Measurements from ENCODE around the gene NECTIN1. TPM values are rescaled to one million over a fixed set of nuclear protein-coding genes. Genes with fewer than 3 reads are reported as not detected.
A peak's percentile ranks its signal among the peaks of the same experiment; 100 is the strongest.

NECTIN1 gene
- total RNA-seq, 1 donor from 2014 or later, result 45.3 TPM

DNA sequence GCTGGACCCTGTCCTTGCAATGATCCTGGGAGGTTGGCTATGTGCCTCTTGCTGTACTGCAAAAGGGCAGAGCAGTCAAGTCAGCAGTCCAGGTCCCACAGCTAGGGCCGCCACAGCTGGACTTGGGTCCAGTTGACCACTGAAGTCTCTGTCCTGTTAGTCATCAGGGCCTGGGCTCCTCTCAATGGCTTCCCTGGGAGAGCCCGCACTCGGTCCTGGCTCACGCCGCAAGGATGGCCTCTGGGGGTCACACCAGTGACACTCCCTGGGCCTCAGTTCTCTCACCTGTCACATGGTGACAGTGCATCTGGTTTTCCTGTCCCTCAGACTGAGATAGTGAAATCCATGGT, 85.1 kb downstream of the NECTIN1 start:
- no peak overlapping the region for H3K4me3 Mint-ChIP-seq
- peaks cover 1% of the 10 kb centered on the region for H3K27me3 Mint-ChIP-seq (ENCODE audit: low read depth)
- no peaks in the 10 kb centered on the region for H3K36me3 Mint-ChIP-seq
- no peak overlapping the region for H3K27ac Mint-ChIP-seq
- DNase-seq (ENCODE audit: low spot score in 2 of 2, unreplicated experiment in 2 of 2), result no peak
- no peaks in the 10 kb centered on the region for H3K4me1 Mint-ChIP-seq
- H3K9me3 Mint-ChIP-seq, result no peaks in the 10 kb centered on the region
- TF ChIP-seq, protein P1, sequence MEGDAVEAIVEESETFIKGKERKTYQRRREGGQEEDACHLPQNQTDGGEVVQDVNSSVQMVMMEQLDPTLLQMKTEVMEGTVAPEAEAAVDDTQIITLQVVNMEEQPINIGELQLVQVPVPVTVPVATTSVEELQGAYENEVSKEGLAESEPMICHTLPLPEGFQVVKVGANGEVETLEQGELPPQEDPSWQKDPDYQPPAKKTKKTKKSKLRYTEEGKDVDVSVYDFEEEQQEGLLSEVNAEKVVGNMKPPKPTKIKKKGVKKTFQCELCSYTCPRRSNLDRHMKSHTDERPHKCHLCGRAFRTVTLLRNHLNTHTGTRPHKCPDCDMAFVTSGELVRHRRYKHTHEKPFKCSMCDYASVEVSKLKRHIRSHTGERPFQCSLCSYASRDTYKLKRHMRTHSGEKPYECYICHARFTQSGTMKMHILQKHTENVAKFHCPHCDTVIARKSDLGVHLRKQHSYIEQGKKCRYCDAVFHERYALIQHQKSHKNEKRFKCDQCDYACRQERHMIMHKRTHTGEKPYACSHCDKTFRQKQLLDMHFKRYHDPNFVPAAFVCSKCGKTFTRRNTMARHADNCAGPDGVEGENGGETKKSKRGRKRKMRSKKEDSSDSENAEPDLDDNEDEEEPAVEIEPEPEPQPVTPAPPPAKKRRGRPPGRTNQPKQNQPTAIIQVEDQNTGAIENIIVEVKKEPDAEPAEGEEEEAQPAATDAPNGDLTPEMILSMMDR (IDR thresholded peaks at IDR 0.05; ENCODE audit: unreplicated experiment), result no peak

DNA sequence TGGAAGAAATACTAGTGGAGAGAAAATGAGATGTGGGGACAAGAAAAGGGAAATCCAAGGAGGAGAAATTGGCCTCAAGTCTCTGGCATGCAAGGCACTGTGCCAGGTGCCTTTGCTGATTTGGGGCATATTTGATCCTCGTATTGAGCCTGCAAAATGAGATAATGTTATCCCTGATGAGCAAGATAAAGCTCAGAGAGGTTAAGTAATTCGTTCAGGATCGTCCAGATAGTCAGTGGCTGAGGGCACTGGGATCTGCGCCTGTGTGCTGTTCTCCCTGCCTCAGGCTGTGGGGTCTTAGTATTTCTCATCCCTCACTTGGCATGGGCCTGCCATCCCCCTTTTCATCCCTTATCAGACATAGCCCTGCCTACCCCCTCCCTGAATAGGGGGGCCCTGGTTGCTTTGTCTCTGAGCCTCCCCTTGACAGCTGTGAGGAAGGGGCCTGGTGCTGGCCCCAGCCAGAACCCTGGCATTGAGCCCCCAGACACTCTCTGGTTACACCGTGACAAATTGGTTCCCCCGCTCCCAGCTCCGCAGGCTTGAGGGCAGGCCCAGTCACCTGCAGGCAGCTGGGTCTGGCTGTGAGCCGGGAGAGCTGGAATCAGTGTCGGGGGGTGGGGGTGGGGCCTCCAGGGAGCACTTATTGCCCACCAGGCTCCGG, 85.7 kb downstream of the NECTIN1 start:
- no peak overlapping the region for H3K27ac Mint-ChIP-seq
- H3K4me1 Mint-ChIP-seq, result no peaks in the 10 kb centered on the region
- DNase-seq (ENCODE audit: low spot score in 2 of 2, unreplicated experiment in 2 of 2), result no peak
- no peak overlapping the region for H3K4me3 Mint-ChIP-seq
- peaks cover 1% of the 10 kb centered on the region for H3K27me3 Mint-ChIP-seq (ENCODE audit: low read depth)
- H3K36me3 Mint-ChIP-seq, result no peaks in the 10 kb centered on the region
- TF ChIP-seq, protein P1 (IDR thresholded peaks at IDR 0.05; ENCODE audit: unreplicated experiment), result no peak
- no peaks in the 10 kb centered on the region for H3K9me3 Mint-ChIP-seq

- TF ChIP-seq, protein P1 (IDR thresholded peaks at IDR 0.05; ENCODE audit: unreplicated experiment), result peak; percentile 46
- H3K27ac Mint-ChIP-seq, result no peak overlapping the region
- DNase-seq (ENCODE audit: low spot score in 2 of 2, unreplicated experiment in 2 of 2), result no peak
- peaks cover 1% of the 10 kb centered on the region for H3K27me3 Mint-ChIP-seq (ENCODE audit: low read depth)
- no peaks in the 10 kb centered on the region for H3K9me3 Mint-ChIP-seq
- no peaks in the 10 kb centered on the region for H3K36me3 Mint-ChIP-seq
- no peak overlapping the region for H3K4me3 Mint-ChIP-seq
- no peaks in the 10 kb centered on the region for H3K4me1 Mint-ChIP-seq
Observed at GRCh38 chr11:119641983-119642745, 86.8 kb downstream of the NECTIN1 start.

- TF ChIP-seq, protein P1 (IDR thresholded peaks at IDR 0.05; ENCODE audit: unreplicated experiment), result no peak
- Mint-ChIP-seq H3K27me3 (ENCODE audit: low read depth) (peaks cover 1% of the 10 kb centered on the region), H3K4me1 (no peaks in the 10 kb centered on the region), H3K4me3 (no peak overlapping the region), H3K36me3 (no peaks in the 10 kb centered on the region), H3K9me3 (no peaks in the 10 kb centered on the region), H3K27ac (no peak overlapping the region)
- no peak for DNase-seq (ENCODE audit: low spot score in 2 of 2, unreplicated experiment in 2 of 2)
Observed at GRCh38 chr11:119640541-119640940, 88.5 kb downstream of the NECTIN1 start.

- Mint-ChIP-seq H3K27me3 (ENCODE audit: low read depth) (peaks cover 1% of the 10 kb centered on the region), H3K36me3 (no peaks in the 10 kb centered on the region), H3K4me1 (no peaks in the 10 kb centered on the region)
Observed at GRCh38 chr11:119639642-119640205, 89.3 kb downstream of the NECTIN1 start.

More at GRCh38 chr11:119639642-119640205, 89.3 kb downstream of the NECTIN1 start:
- Mint-ChIP-seq H3K9me3 (no peaks in the 10 kb centered on the region), H3K27ac (no peak overlapping the region), H3K4me3 (no peak overlapping the region)
- TF ChIP-seq, protein P1 (IDR thresholded peaks at IDR 0.05; ENCODE audit: unreplicated experiment), result no peak
- no peak for DNase-seq (ENCODE audit: low spot score in 2 of 2, unreplicated experiment in 2 of 2)
